GM18868 (cell line): ENCODE data around the gene GARIN1A.

Experiments used
- ATAC-seq: cut with Tn5 transposase; IDR thresholded peaks from one replicate; pipeline ENCODE4 v1.9.1; 2021; ENCODE audit warnings: mild to moderate bottlenecking, moderate library complexity; ENCODE audit not compliant: unreplicated experiment

The GARIN1A gene

DNA sequence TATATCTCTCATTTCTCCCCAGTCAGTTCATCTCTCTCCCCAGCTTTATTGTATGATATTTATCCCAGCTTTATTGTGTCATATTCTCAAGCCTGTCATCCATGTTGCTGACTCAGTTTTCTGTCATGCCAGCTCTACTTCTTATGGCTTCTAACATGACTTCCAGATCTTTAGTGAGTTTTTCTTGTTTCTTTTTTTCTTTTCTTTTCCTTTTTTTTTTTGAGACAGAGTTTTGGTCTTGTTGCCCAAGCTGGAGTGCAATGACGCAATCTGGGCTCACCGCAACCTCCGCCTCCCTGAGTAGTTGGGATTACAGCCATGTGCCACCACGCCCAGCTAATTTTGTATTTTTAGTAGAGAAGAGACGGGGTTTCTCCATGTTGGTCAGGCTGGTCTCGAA is 38.4 kb downstream of the GARIN1A start:
- ATAC-seq, result no peak

DNA sequence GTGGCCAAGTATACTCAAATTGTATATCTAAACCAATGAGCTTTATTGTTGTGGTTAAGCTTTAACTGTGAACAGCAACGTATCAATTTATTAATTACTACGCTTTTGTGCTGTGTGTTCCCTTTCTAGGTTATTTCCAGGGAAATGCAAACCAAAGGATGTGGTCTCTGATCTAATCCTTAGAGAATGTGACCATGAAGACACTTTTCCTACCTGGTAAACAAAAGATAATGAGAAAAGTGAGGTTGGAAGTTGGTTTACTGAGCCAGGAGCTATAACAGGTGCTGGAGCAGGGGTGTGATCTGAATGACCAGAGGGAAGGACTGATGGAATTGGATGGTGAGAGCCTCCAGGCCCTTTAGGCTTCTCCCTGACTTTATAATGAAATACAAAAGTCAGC is 41.7 kb downstream of the GARIN1A start:
- ATAC-seq, result no peak

DNA sequence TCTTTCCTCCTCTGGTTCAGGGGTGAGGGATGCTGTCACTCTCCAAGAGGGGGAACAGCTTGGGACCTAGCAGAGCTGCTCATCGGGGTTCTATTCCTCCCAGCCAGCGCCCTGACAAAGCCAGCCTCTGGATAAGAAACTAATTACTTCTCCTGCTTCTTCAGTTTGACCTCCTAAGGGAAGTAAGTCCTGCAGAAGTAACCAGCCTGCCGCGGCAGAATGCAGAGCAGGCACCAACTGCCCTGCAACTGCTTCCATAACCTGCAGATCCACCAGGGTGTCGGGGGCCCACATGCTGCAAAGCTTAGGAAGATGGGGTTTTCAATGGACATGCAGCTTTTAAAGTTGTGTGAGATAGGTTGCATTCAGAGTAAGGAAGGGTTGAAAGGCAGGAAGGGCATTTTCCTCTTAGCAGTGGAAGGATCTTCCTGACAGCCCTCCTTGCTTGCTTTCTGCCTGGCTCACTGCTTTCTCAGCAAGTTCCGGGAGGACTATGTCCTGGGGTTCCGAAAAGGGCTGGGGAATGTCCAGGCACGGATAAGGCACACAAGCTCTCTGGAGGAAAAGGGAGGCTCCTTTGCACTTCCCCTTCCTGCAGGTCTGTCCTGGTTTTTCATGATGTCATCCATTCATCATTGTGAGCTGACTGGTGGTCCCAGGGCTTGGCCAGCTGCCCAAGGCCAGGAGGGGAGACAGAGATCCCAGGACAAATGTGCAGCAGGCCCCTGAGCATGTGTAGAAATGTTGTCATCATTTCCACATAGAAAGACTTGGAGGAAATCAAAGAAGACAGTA is 42.8 kb downstream of the GARIN1A start:
- ATAC-seq, result no peak

DNA sequence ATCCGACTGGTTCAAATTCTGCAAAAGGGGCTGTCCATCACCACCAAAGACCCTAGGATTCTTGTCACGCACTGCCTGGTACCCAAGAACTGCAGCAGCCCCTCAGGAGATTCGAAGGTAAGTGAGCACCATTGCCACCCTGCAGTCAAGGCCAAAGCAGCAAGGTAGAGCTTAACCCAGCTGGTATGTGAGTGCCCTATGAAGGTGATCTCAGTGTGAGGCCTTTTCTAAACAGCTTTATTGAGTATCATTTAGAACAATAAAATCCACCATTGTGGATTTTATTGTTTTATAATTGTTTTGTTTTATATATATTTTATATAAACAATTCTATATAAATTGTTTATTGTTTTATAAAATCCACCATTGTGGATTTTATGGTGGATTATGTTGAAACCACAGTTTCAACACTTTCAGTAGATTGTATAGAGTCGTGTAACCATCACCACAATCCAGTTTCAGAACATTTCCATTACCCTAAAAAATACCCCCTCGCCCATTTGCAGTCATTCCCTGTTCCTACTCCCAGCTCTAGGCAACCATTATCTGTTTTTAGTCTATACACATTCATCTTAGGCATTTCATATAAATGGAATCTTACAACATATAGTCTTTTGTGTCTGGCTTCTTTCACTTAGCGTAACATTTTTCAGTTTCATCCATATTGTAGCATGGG is 47.0 kb downstream of the GARIN1A start:
- no peak for ATAC-seq

DNA sequence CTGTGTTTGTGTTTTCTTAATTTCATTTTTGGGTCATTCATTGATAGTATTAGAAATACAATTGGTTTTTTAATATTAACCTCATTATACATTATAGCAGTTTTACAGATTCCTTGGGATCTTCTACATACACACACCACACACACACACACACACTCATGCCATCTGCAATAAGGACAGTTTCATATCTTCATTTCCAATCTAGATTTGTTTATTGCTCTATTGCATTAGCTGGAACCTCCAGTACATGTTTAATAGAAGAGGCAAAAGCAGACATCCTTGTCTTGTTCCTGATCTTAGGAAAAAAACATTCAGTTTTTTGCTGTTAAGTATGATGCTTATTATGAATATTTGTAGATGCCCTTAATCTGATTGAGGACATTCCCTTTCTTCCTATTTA is 49.3 kb downstream of the GARIN1A start:
- ATAC-seq, result no peak
